HG03354 (cell line): ENCODE data around the gene HABP2.

ENCODE experiments used
- ATAC-seq: cut with Tn5 transposase; IDR thresholded peaks from one replicate; pipeline ENCODE4 v1.9.1; 2021; ENCODE audit warnings: mild to moderate bottlenecking; ENCODE audit not compliant: unreplicated experiment, poor library complexity, severe bottlenecking

The HABP2 gene

GRCh38 chr10:113552701-113553100, at the start of gene HABP2:
TSS of gene HABP2 (plus strand) at chr10:113553053. CDS start at chr10:113553122, 69 bp downstream.
- no peak for ATAC-seq

GRCh38 chr10:113503930-113504329, 48.9 kb upstream of the HABP2 start:
- no peak for ATAC-seq

- ATAC-seq, result no peak
These were observed 48.4 kb upstream of the HABP2 start for GRCh38 chr10:113504423-113504822.

GRCh38 chr10:113506476-113506875, 46.4 kb upstream of the HABP2 start:
- ATAC-seq, result no peak

- ATAC-seq, result no peak
These were observed 41.4 kb upstream of the HABP2 start for GRCh38 chr10:113511419-113511818.

- ATAC-seq, result no peak
These were observed 37.7 kb upstream of the HABP2 start for GRCh38 chr10:113515161-113515560.

- ATAC-seq, result no peak
These were observed 37.3 kb upstream of the HABP2 start for GRCh38 chr10:113515601-113516000.

- no peak for ATAC-seq
These were observed 36.8 kb upstream of the HABP2 start for GRCh38 chr10:113516061-113516460.

- no peak for ATAC-seq
These were observed 35.5 kb upstream of the HABP2 start for GRCh38 chr10:113517165-113517900.

GRCh38 chr10:113517901-113518260, 35.0 kb upstream of the HABP2 start:
- no peak for ATAC-seq

- no peak for ATAC-seq
These were observed 34.4 kb upstream of the HABP2 start for GRCh38 chr10:113518415-113518814.

- no peak for ATAC-seq
These were observed 33.8 kb upstream of the HABP2 start for GRCh38 chr10:113518816-113519591.

GRCh38 chr10:113519681-113520115, 33.2 kb upstream of the HABP2 start:
- ATAC-seq, result no peak

GRCh38 chr10:113520261-113520660, 32.6 kb upstream of the HABP2 start:
- no peak for ATAC-seq

GRCh38 chr10:113520690-113521474, 32.0 kb upstream of the HABP2 start:
- ATAC-seq, result peak; percentile 66

GRCh38 chr10:113521475-113521795, 31.4 kb upstream of the HABP2 start:
- ATAC-seq, result no peak

GRCh38 chr10:113522460-113522859, 30.4 kb upstream of the HABP2 start:
- no peak for ATAC-seq

- no peak for ATAC-seq
These were observed 29.8 kb upstream of the HABP2 start for GRCh38 chr10:113523071-113523470.

- no peak for ATAC-seq
These were observed 29.2 kb upstream of the HABP2 start for GRCh38 chr10:113523628-113524027.

- ATAC-seq, result no peak
These were observed 28.7 kb upstream of the HABP2 start for GRCh38 chr10:113524120-113524519.
